Measurements from ENCODE around the gene INPP5A. TPM values are rescaled to one million over a fixed set of nuclear protein-coding genes. Genes with fewer than 3 reads are reported as not detected.

The INPP5A gene
- total RNA-seq, 1 donor from 2014 or later: 29.3 TPM

DNA sequence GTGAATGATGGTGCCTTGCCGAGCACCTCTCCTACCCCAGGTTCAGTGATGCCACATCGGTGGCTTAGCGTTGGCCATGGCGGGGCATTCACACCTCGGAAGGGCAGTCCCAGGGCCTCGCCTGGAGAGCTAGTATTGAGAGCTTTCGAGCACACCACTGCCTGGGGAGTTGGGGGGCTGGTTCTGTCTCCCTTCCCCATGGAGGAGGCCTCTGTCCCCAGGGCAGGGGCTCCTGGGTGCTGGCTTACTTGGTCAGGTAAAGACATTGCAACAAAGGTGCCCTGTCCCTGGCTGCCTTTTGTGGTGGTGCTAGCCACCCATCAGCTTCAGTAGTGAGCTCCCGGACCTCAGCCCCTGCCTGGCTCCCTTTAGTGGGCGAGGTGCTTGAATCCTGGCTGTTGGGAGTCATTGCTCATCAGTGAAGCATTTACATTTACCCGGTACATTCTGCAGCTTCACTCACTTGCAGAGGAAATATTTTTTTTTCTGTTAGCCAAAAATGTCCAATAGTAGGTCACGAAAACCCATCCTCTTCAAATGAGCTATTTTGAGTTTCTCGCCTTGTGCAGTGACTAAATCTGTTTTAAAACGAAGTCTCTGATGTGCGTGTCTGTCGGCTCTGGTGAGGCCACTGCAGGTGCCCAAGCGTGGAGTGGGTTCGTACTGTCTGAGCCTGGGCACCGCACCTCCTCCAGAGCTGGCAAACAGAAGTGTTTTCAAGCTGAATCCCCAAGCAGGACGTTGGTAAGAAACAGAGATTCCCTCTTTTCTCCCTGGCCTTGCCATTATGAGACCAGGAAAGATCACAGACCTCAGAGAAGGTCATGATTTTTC lies 95.5 kb downstream of the INPP5A start:
- peak; percentile 52 for DNase-seq

GRCh38 chr10:132634241-132634946 lies 96.8 kb downstream of the INPP5A start:
- DNase-seq: no peak

GRCh38 chr10:132634947-132635271 lies 97.3 kb downstream of the INPP5A start:
- DNase-seq: no peak

- no peak for DNase-seq
These were observed 98.8 kb downstream of the INPP5A start for GRCh38 chr10:132636358-132636757.

DNA sequence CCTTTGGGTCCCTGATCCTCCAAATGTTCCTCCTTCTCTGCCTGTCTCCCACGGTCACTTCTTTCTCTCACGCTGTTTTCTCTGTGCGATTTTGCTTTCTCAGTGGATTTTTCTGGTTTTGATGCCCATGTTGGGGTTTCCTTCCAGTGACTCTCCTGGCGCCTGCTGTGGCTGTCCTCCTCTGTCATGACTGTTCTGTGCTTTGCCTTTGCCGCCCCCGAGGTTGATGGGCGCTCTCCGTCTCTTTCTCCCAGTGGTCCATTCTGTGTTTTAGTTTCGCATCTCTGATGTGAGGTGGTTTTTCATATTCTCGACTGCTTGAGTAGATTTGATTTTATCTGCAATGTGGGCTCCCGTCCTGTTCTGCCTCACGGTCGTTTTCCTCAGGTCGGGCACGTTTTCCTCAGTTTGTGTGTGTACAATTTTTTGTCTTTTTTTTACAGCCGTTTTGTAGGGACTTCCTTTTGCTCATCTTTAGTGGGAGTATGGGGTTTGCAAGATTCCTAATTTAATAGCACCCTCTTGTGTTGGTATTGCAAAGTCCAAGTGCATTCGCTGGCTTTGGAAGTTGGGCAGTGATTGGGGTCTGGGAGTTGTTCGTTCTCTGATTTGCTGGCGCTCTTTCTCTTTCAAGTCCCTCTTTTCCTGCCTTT lies 100.0 kb downstream of the INPP5A start:
- DNase-seq: no peak

DNA sequence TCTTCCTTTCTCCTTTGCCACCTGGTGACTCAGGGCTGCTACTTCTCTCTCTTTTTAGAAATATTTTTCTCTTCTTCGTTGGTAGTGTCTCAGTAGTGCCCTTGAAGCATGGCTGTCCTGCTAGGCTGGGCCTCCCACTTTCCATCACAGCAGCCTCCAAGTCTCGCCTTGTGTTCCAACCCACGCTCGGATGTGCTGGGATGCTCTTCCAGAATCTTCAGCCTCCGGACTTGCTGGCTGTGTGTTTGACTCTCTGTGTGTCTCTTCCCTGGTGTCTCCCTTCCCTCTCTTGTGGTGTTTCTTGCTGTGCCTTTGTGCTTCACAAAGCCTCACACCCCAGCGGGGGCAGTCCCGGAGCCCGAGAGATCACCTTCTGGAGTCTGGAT lies 100.5 kb downstream of the INPP5A start:
- DNase-seq: peak; percentile 55

DNA sequence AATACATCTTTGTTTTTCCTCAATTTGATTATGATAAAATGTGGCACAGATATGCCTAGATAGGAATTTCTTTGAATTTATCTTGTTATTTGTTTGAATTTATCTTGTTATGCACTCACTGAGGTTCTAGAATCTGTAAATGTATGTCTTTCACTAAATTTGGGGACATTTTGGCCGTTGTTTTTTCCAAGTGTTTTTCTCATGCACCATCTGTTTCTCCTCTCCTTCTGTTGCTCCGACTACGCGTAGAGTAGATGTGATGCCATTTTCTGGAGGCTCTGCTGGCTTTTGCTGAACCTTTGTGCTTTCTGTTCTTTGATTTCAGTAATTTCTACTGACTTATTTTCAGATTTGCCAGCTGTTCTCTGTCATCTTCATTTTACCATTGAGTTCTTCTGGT lies 101.9 kb downstream of the INPP5A start:
- DNase-seq: no peak

- DNase-seq: no peak
These were observed 102.9 kb downstream of the INPP5A start for GRCh38 chr10:132640326-132641125.

DNA sequence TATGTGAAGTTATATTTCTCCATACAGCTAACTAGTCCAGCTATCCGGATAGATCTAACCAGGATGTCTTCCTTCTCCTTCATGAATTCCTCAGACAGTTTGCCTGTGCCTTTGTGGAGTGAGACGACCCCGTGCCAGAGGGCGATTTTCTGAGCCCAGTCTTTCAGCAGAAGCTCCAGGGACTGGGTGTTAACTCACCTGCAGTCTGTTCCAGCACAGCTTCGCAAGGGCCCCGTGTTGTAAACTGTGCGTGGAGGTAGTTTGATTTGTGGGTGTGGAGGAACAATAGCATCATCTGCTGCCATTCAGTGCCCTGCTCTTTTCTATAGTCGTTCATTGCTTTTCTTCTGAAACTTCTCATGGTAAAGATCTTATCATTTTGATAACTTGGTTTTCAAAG lies 103.8 kb downstream of the INPP5A start:
- no peak for DNase-seq

- DNase-seq: no peak
These were observed 104.6 kb downstream of the INPP5A start for GRCh38 chr10:132641966-132642731.

- DNase-seq: no peak
These were observed 105.1 kb downstream of the INPP5A start for GRCh38 chr10:132642732-132643008.

GRCh38 chr10:132643709-132644526 lies 106.3 kb downstream of the INPP5A start:
- no peak for DNase-seq

GRCh38 chr10:132644527-132645246 lies 107.1 kb downstream of the INPP5A start:
- no peak for DNase-seq

- DNase-seq: no peak
These were observed 107.6 kb downstream of the INPP5A start for GRCh38 chr10:132645247-132645530.

GRCh38 chr10:132645630-132646442 lies 108.2 kb downstream of the INPP5A start:
- DNase-seq: no peak

DNA sequence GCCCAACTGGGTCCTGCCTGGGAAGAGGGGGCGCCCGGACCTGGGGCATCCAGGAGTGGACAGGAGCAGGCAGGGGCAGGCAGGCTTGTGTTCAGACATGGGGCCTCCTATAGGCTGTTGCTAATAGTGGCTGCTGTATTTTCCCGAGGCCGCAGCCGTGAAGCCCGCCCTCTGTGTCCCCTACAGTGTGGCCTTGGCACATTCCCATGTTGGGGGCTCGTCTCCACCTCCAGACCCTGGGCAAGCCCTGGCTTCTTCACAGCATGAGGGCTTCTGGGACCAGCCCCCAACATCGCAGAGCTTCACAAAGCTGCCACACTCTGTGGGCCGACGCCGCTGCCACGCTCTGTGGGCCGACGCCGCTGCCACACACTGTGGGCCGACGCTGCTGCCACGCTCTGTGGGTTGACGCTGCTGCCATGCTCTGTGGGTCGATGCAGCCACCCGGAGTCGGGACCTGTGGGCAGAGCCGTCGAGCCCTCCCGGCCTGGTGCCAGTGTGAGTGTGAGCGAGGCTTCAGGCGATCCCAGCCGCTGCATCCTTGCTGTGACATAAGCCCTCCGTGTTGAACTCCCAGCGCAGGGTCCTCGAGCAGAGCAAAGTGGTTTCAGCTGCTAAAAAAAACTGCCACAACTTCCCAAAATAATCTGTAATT lies 109.0 kb downstream of the INPP5A start:
- no peak for DNase-seq

DNA sequence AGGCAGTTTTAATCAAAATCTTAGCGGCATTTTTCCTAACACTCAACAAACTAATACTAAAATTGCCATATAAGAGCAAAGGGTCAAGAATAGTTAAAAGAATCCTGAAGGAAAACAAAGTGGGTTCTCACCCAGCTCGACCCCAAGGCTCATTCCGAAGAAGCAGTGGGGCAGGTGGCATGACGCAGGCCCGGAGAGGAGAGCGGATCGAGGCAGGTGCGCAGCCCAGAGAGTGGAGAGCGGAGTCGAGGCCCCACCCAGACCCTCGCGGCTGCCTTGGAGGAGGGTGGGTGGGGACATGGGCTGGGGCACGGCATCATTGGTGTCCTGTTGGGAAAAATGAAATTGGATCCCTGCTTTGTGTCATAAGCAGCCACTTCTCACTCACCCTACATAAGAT lies 109.8 kb downstream of the INPP5A start:
- DNase-seq: no peak

DNA sequence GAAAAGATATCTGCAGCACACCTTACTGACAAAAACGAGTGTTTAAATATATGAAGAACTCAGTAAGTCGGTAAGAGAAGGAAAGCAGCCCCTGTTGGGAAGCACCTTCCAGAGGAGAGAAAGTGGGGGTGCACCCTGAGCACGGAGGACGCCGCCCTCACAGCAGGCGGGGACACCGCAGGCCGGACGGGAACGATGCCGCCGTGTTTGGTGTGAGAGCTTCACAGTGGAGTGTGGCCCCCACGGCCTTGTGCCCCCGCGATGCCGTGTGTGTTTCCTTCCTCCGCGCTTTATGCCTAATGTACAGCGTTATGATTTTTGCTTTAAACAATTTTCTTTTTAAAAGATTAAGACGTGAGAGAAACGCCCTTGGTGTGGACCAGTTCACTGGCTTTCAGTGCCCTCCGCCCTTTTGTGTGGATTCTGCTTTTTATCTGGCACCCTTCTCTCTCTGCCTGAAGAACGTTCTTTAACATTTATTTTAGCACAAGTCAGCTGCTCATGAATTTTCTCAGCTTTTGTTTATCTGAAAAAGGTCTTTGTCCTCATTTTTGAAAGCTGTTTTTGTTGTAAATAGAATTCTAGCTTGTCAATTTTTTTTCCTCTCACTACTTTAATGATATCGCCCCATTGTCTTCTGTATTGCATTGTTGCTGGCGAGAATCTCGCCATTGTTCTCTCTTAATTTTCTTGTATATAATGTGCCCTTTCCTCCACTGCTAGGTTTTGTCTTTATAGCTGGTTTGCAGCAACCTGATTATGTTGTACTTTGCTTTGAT lies 110.7 kb downstream of the INPP5A start:
- DNase-seq: no peak

Data from occipital lobe (tissue), 2 donors.